ENCODE measurements around the gene SPG7.
"Not testable (repeated sequence)": the region's sequence is repeated elsewhere in the genome, so short reads cannot be mapped to it uniquely, and the experiment has no call there.

The SPG7 gene

DNA sequence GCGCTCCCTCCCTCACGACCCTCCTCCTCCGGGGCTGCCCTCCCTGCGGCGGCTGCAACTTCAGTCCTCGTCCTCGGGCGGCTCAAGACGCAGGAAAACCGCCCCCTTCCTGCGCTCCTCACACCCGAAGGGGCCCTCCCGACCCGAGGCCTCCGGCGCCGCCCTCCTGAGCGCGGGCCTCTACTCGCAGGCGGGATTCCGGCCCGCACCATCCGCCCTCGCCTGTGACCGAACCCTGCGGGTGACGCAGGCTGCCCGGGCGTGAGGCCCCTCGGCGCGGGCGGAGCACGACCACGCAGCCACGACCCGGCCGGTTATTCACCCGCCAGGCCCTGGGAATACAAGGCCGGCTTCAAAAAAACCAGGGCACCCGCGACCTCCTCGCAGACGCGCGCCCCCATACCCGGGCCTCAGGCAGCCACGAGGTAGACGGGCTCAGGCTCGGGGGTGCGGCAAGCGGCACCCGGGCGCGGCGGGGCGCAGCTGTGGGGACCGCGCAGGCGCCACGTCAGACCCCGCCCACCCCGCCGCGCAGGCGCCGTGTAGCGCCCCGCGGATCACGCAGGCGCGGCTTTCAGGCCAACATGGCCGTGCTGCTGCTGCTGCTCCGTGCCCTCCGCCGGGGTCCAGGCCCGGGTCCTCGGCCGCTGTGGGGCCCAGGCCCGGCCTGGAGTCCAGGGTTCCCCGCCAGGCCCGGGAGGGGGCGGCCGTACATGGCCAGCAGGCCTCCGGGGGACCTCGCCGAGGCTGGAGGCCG, at the start of gene SPG7:
Gene SPG7 (plus strand): TSS at position 570 of the 757 bp plus-strand sequence. CDS start 15 bp downstream, at position 585.
- peak within 1 kb of the TSS; percentile 81 for H3K4me3 ChIP-seq (ENCODE audit: low read depth, low read length)
- TF ChIP-seq CTCF (IDR thresholded peaks at IDR 0.05; ENCODE audit: low read depth, low read length, missing control alignments), result no peak
- DNase-seq (ENCODE audit: low read depth), result no peak

DNA sequence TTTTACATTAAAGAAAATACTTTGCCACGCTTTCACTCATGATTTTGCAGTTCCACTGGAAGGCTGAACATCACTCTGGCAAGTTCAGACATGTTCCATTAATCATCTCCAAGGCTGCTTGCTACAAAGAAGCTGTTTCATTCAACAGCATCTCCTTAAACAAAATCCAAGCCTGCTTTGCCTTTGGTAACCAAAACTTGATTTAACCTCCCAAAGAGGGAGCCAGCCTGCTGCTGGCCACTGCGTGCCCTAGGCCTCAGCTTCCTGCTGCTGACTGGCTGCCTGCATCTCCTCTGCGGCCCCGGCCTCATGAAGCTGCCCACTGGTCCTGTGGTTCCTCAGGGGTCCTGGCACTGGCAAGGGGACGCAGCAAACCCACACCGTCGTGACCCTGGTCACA, 49.7 kb upstream of the SPG7 start:
- H3K4me3 ChIP-seq (ENCODE audit: low read depth, low read length), result no peak overlapping the region
- TF ChIP-seq CTCF (IDR thresholded peaks at IDR 0.05; ENCODE audit: low read depth, low read length, missing control alignments), result no peak
- no peak for DNase-seq (ENCODE audit: low read depth)

DNA sequence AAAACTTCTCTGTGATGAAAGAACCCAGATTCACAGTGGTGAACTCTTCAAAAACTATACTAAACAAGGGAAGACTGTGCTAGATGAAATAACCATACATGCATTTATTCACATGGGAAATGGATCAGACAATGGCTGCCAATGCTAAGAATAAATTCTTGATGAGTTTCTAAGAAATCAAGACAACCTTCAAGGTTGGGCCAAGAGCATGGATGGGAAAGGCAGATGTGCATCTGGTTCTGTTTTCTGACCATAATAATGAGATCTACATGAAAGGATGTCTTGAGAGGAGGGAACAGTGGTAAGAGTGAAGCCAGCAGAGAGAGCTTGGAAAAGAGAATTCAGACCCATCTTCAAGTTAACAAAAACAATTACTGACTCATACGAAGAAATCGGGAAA, 49.2 kb upstream of the SPG7 start:
- no peak for DNase-seq (ENCODE audit: low read depth)
- no peak overlapping the region for H3K4me3 ChIP-seq (ENCODE audit: low read depth, low read length)
- TF ChIP-seq CTCF (IDR thresholded peaks at IDR 0.05; ENCODE audit: low read depth, low read length, missing control alignments), result no peak

DNA sequence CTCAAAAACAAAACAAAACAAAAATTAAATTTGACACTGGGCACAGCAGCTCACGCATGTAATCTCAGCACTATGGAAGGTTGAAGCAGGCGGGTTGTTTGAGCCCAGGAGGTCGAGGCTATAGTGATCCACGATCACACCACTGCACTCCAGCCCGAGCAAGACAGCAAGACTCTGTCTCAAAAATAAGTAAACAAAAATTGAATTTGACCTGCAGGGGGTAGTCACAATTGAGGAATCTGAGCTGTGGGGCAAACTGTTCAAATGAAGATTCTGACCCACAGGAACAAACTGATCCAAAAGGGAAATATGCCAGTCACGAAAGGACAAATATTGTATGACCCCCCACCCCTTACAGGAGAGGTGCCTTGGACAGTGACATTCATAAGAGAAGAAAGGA, 47.6 kb upstream of the SPG7 start:
- H3K4me3 ChIP-seq (ENCODE audit: low read depth, low read length), result no peak overlapping the region
- no peak for TF ChIP-seq CTCF (IDR thresholded peaks at IDR 0.05; ENCODE audit: low read depth, low read length, missing control alignments)
- DNase-seq (ENCODE audit: low read depth), result no peak

DNA sequence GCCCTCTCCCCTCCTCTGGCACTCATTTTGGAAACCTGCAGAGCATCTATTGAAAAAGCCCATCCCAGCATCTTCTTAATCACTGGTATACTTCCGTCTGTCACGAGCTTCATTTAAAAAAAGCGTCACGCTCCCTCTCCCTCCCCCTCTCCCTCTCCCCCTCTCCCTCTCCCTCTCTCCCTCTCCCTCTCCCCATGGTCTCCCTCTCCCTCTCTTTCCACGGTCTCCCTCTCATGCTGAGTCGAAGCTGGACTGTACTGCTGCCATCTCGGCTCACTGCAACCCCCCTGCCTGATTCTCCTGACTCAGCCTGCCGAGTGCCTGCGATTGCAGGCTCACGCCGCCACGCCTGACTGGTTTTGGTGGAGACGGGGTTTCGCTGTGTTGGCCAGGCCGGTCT, 46.3 kb upstream of the SPG7 start:
- DNase-seq (ENCODE audit: low read depth); H3K4me3 ChIP-seq (ENCODE audit: low read depth, low read length): not testable (repeated sequence)

DNA sequence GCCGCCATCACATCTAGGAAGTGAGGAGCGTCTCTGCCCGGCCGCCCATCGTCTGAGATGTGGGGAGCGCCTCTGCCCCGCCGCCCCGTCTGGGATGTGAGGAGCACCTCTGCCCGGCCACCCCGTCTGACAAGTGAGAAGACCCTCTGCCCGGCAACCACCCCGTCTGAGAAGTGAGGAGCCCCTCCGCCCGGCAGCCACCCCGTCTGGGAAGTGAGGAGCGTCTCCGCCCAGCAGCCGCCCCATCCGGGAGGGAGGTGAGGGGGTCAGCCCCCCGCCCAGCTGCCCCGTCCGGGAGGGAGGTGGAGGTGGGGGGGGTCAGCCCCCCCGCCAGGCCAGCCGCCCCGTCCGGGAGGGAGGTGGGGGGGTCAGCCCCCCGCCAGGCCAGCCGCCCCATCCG, 45.6 kb upstream of the SPG7 start:
- not testable (repeated sequence) for DNase-seq (ENCODE audit: low read depth); H3K4me3 ChIP-seq (ENCODE audit: low read depth, low read length)

GRCh38 chr16:89463312-89463711, 44.9 kb upstream of the SPG7 start:
- not testable (repeated sequence) for DNase-seq (ENCODE audit: low read depth); H3K4me3 ChIP-seq (ENCODE audit: low read depth, low read length)

DNA sequence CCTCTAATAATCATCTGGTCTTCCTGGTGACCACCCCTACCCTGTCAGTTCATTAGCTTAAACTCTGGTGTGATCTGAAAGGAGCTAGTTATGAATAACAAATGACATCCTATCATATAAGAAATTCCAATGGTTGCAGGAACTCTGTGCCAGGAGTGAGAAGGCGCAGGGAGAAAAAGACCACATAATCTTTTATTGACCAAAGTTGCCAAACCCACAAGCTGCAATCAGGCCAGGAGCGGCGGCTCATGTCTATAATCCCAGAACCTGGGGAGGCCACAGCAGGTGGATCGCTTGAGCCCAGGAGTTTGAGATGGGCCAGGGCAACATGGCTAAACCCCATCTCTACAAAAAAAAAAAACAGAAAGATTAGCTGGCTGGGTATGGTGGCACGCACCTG, 41.3 kb upstream of the SPG7 start:
- no peak overlapping the region for H3K4me3 ChIP-seq (ENCODE audit: low read depth, low read length)
- no peak for TF ChIP-seq CTCF (IDR thresholded peaks at IDR 0.05; ENCODE audit: low read depth, low read length, missing control alignments)
- DNase-seq (ENCODE audit: low read depth), result no peak
